NCI-H187 (cell line): ENCODE data around the gene RAMP3.
"Not testable (repeated sequence)": the region's sequence is repeated elsewhere in the genome, so short reads cannot be mapped to it uniquely, and the experiment has no call there.

Experiments used
- DNase-seq, 2 experiments: peaks; one replicate each; lab custom pipeline; 2025; lab: John Stamatoyannopoulos, UW

Gene RAMP3

GRCh38 chr7:45157653-45158401 lies at the start of gene RAMP3:
TSS of gene RAMP3 (plus strand) at chr7:45157791. CDS start at chr7:45157829, 38 bp downstream.
- no peak for DNase-seq

GRCh38 chr7:45108863-45109262 lies 48.7 kb upstream of the RAMP3 start:
- no peak for DNase-seq

- peak; percentile 83 to 89 for DNase-seq
Measured at GRCh38 chr7:45111298-45112223, 46.0 kb upstream of the RAMP3 start, which contains the start of gene TBRG4. TSS of gene TBRG4 (minus strand) at chr7:45111697. CDS start at chr7:45109237, 2,460 bp downstream.

GRCh38 chr7:45112648-45113047 lies 44.9 kb upstream of the RAMP3 start:
- no peak for DNase-seq

- not testable (repeated sequence) for DNase-seq
Measured at GRCh38 chr7:45114257-45114656, 43.3 kb upstream of the RAMP3 start.

- DNase-seq = no peak
Measured at GRCh38 chr7:45114926-45115325, 42.7 kb upstream of the RAMP3 start.

GRCh38 chr7:45116048-45116447 lies 41.5 kb upstream of the RAMP3 start:
- no peak for DNase-seq

GRCh38 chr7:45117582-45117981 lies 40.0 kb upstream of the RAMP3 start:
- DNase-seq = no peak

GRCh38 chr7:45118292-45118691 lies 39.3 kb upstream of the RAMP3 start:
- no peak for DNase-seq

- no peak for DNase-seq
Measured at GRCh38 chr7:45118889-45119331, 38.7 kb upstream of the RAMP3 start.

GRCh38 chr7:45119550-45119949 lies 38.0 kb upstream of the RAMP3 start:
- no peak for DNase-seq

GRCh38 chr7:45122975-45123860 lies 34.4 kb upstream of the RAMP3 start:
- DNase-seq = no peak

GRCh38 chr7:45123913-45124710 lies 33.5 kb upstream of the RAMP3 start:
- no peak for DNase-seq

GRCh38 chr7:45125193-45125904 lies 32.2 kb upstream of the RAMP3 start:
- no peak for DNase-seq

GRCh38 chr7:45126201-45126600 lies 31.4 kb upstream of the RAMP3 start:
- DNase-seq = no peak

- no peak for DNase-seq
Measured at GRCh38 chr7:45126920-45127319, 30.7 kb upstream of the RAMP3 start.

- DNase-seq = no peak
Measured at GRCh38 chr7:45129181-45129800, 28.3 kb upstream of the RAMP3 start.

- no peak for DNase-seq
Measured at GRCh38 chr7:45129906-45130305, 27.7 kb upstream of the RAMP3 start.

GRCh38 chr7:45130910-45131309 lies 26.7 kb upstream of the RAMP3 start:
- DNase-seq = no peak

GRCh38 chr7:45131891-45132290 lies 25.7 kb upstream of the RAMP3 start:
- DNase-seq = no peak
